ENCODE measurements around the gene SH3PXD2A.

SH3PXD2A gene

GRCh38 chr10:103747193-103747865 lies 108.0 kb downstream of the SH3PXD2A start:
- ChIA-PET CTCF (interaction anchor here (0.7 to 1.2 kb wide), 3 partner anchors 10 to 35 kb away, joined by 3 to 6 read pairs (median 4); no protein-coding TSS in a partner anchor), POLR2A (interaction anchor here (0.5 kb wide), 1 partner anchor 142 kb away, joined by 3 read pairs; no protein-coding TSS in a partner anchor)
- TF ChIP-seq ZNF544 (tag by site-specific recombination; IDR thresholded peaks at IDR 0.05): no peak
- TF ChIP-seq ZNF704 (tag by site-specific recombination; IDR thresholded peaks at IDR 0.05): no peak
- peak; percentile 50 for TF ChIP-seq ZFHX2 (tag by site-specific recombination; conservative IDR thresholded peaks at IDR 0.05)
- TF ChIP-seq KLF1 (tag by site-specific recombination; IDR thresholded peaks at IDR 0.05): peak; percentile 99
- no peak for TF ChIP-seq ZNF558 (tag by site-specific recombination; IDR thresholded peaks at IDR 0.05)

GRCh38 chr10:103746598-103746997 lies 108.8 kb downstream of the SH3PXD2A start:
- ChIA-PET CTCF (interaction anchor here (0.7 kb wide), 1 partner anchor 25 kb away, joined by 3 read pairs; no protein-coding TSS in a partner anchor), POLR2A (interaction anchor here (0.5 kb wide), 1 partner anchor 143 kb away, joined by 3 read pairs; no protein-coding TSS in a partner anchor)
- no peaks in the 10 kb centered on the region for H3K36me3 ChIP-seq (ENCODE audit: control insufficient read depth in 2 of 2, insufficient read depth in 1 of 2, low read length in 2 of 2)

More at GRCh38 chr10:103747193-103747865, 108.0 kb downstream of the SH3PXD2A start:
- Histone ChIP-seq H3K4me1 (ENCODE audit: control insufficient read depth, insufficient read depth, low read length) (no peaks in the 10 kb centered on the region), H3K27ac (ENCODE audit: extremely low read depth, low read depth, low read length) (no peak overlapping the region), H3K4me3 (ENCODE audit: low read depth, low read length) (no peak overlapping the region), H3K36me3 (ENCODE audit: control insufficient read depth in 2 of 2, insufficient read depth in 1 of 2, low read length in 2 of 2) (no peaks in the 10 kb centered on the region), H3K9me3 (ENCODE audit: control insufficient read depth, insufficient read depth, low read depth, low read length) (no peaks in the 10 kb centered on the region)

More at GRCh38 chr10:103746598-103746997, 108.8 kb downstream of the SH3PXD2A start:
- Histone ChIP-seq H3K9me3 (ENCODE audit: control insufficient read depth, insufficient read depth, low read depth, low read length) (no peaks in the 10 kb centered on the region), H3K4me1 (ENCODE audit: control insufficient read depth, insufficient read depth, low read length) (no peaks in the 10 kb centered on the region), H3K4me3 (ENCODE audit: low read depth, low read length) (no peak overlapping the region), H3K27ac (ENCODE audit: extremely low read depth, low read depth, low read length) (no peak overlapping the region)
- TF ChIP-seq ZNF280C (tag by site-specific recombination; IDR thresholded peaks at IDR 0.05) (no peak), ZNF513 (tag by site-specific recombination; IDR thresholded peaks at IDR 0.05) (no peak), ZNF645 (tag by site-specific recombination; IDR thresholded peaks at IDR 0.05) (no peak), FEZF1 (tag by site-specific recombination; IDR thresholded peaks at IDR 0.05) (no peak), GFI1B (tag by site-specific recombination; IDR thresholded peaks at IDR 0.05) (no peak), ZNF133 (tag by site-specific recombination; IDR thresholded peaks at IDR 0.05) (no peak), ZNF311 (tag by site-specific recombination; IDR thresholded peaks at IDR 0.05; ENCODE audit: borderline replicate concordance) (no peak), HOXD13 (CRISPR knock-in tag; IDR thresholded peaks at IDR 0.05; ENCODE audit: borderline replicate concordance) (no peak), ZXDB (tag by site-specific recombination; IDR thresholded peaks at IDR 0.05) (no peak), KLF1 (tag by site-specific recombination; IDR thresholded peaks at IDR 0.05) (no peak), ZSCAN5A (tag by site-specific recombination; IDR thresholded peaks at IDR 0.05) (no peak), ZIC2 (tag by site-specific recombination; IDR thresholded peaks at IDR 0.05) (no peak), SCRT2 (tag by site-specific recombination; IDR thresholded peaks at IDR 0.05) (no peak), ZNF19 (tag by site-specific recombination; IDR thresholded peaks at IDR 0.05; ENCODE audit: low read depth) (no peak), KLF17 (tag by site-specific recombination; IDR thresholded peaks at IDR 0.05) (no peak)
